Measurements from ENCODE around the gene NDC80.

The NDC80 gene

DNA sequence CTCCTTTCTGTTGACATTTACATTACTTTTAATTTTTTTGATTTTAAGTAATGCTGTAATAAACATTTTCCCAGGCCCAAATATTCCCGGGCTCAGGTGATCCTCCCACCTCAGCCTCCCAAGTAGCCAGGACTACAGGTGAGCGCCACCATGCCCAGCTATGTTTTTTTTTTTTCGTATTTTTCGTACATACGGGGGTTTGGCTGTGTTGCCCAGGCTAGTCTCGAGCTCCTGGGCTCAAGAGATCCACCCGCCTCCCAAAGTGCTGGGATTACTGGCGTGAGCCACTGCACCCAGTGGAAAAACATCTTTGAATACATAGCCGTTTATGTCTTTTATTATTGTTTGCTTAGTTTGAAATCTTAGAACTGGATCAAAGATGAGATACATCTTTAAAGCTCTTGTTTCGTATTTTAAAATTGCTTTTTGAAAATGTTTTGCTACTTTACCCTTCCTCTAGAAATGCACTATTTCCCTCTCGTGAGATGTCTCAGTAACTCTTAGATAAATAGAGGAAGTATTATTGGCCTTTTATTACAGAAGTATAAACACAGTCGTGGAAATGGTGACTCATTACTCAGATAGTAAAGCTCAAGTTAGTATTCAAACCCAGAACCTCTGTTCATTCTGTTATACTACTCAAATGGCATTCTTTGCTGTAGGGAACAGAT is 86.6 kb downstream of the NDC80 start (continued):
- TF ChIP-seq, protein P1, sequence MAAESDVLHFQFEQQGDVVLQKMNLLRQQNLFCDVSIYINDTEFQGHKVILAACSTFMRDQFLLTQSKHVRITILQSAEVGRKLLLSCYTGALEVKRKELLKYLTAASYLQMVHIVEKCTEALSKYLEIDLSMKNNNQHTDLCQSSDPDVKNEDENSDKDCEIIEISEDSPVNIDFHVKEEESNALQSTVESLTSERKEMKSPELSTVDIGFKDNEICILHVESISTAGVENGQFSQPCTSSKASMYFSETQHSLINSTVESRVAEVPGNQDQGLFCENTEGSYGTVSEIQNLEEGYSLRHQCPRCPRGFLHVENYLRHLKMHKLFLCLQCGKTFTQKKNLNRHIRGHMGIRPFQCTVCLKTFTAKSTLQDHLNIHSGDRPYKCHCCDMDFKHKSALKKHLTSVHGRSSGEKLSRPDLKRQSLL (tag by site-specific recombination; IDR thresholded peaks at IDR 0.05), result no peak; the same call in 1 of the 2 replicates
- TF ChIP-seq ZBTB26 (tag by site-specific recombination; optimal IDR thresholded peaks at IDR 0.05) (no peak), ZBTB17 (tag by site-specific recombination; IDR thresholded peaks at IDR 0.05) (peak; percentile 48), ZNF174 (tag by site-specific recombination; IDR thresholded peaks at IDR 0.05) (no peak), BCL11B (tag by site-specific recombination; IDR thresholded peaks at IDR 0.05; ENCODE audit: low read depth) (no peak), ZNF776 (tag by site-specific recombination; IDR thresholded peaks at IDR 0.05; ENCODE audit: borderline replicate concordance) (no peak), ZNF24 (tag by site-specific recombination; IDR thresholded peaks at IDR 0.05) (peak; percentile 11; the same call in 1 of the 2 replicates), ZNF501 (tag by site-specific recombination; IDR thresholded peaks at IDR 0.05) (no peak), GLIS2 (tag by site-specific recombination; IDR thresholded peaks at IDR 0.05) (no peak), ZNF600 (tag by site-specific recombination; IDR thresholded peaks at IDR 0.05) (no peak), ZNF704 (tag by site-specific recombination; IDR thresholded peaks at IDR 0.05) (no peak), SCRT1 (tag by site-specific recombination; IDR thresholded peaks at IDR 0.05; ENCODE audit: borderline replicate concordance) (no peak), ZNF548 (tag by site-specific recombination; IDR thresholded peaks at IDR 0.05) (no peak), ZNF558 (tag by site-specific recombination; IDR thresholded peaks at IDR 0.05) (0 out of 2 replicates have a peak, but pooled peaks have one; percentile 43), ZNF391 (tag by site-specific recombination; IDR thresholded peaks at IDR 0.05; ENCODE audit: borderline replicate concordance, low read depth) (no peak), OVOL3 (tag by site-specific recombination; IDR thresholded peaks at IDR 0.05) (peak; percentile 72; the same call in 1 of the 2 replicates), ZNF23 (tag by site-specific recombination; IDR thresholded peaks at IDR 0.05; ENCODE audit: borderline replicate concordance) (no peak), ZNF18 (tag by site-specific recombination; IDR thresholded peaks at IDR 0.05) (no peak), ZNF777 (tag by site-specific recombination; IDR thresholded peaks at IDR 0.05; ENCODE audit: borderline replicate concordance) (no peak), ZNF658 (tag by site-specific recombination; IDR thresholded peaks at IDR 0.05) (no peak), ZNF341 (tag by site-specific recombination; IDR thresholded peaks at IDR 0.05; ENCODE audit: low read depth) (no peak), ZNF621 (tag by site-specific recombination; IDR thresholded peaks at IDR 0.05) (no peak), ZNF157 (tag by site-specific recombination; IDR thresholded peaks at IDR 0.05) (no peak), ZNF510 (tag by site-specific recombination; IDR thresholded peaks at IDR 0.05; ENCODE audit: insufficient replicate concordance) (no peak), ZNF10 (tag by site-specific recombination; IDR thresholded peaks at IDR 0.05) (no peak)
- TF ChIP-seq, protein P2, sequence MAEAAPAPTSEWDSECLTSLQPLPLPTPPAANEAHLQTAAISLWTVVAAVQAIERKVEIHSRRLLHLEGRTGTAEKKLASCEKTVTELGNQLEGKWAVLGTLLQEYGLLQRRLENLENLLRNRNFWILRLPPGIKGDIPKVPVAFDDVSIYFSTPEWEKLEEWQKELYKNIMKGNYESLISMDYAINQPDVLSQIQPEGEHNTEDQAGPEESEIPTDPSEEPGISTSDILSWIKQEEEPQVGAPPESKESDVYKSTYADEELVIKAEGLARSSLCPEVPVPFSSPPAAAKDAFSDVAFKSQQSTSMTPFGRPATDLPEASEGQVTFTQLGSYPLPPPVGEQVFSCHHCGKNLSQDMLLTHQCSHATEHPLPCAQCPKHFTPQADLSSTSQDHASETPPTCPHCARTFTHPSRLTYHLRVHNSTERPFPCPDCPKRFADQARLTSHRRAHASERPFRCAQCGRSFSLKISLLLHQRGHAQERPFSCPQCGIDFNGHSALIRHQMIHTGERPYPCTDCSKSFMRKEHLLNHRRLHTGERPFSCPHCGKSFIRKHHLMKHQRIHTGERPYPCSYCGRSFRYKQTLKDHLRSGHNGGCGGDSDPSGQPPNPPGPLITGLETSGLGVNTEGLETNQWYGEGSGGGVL (tag by site-specific recombination; IDR thresholded peaks at IDR 0.05), result no peak
- TF ChIP-seq, protein P3, sequence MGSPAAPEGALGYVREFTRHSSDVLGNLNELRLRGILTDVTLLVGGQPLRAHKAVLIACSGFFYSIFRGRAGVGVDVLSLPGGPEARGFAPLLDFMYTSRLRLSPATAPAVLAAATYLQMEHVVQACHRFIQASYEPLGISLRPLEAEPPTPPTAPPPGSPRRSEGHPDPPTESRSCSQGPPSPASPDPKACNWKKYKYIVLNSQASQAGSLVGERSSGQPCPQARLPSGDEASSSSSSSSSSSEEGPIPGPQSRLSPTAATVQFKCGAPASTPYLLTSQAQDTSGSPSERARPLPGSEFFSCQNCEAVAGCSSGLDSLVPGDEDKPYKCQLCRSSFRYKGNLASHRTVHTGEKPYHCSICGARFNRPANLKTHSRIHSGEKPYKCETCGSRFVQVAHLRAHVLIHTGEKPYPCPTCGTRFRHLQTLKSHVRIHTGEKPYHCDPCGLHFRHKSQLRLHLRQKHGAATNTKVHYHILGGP (tag by site-specific recombination; IDR thresholded peaks at IDR 0.05), result peak; percentile 28; the same call in 1 of the 2 replicates
- TF ChIP-seq, protein P4, sequence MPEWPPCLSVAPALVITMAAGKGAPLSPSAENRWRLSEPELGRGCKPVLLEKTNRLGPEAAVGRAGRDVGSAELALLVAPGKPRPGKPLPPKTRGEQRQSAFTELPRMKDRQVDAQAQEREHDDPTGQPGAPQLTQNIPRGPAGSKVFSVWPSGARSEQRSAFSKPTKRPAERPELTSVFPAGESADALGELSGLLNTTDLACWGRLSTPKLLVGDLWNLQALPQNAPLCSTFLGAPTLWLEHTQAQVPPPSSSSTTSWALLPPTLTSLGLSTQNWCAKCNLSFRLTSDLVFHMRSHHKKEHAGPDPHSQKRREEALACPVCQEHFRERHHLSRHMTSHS (tag by site-specific recombination; IDR thresholded peaks at IDR 0.05), result no peak
- TF ChIP-seq, protein P5, sequence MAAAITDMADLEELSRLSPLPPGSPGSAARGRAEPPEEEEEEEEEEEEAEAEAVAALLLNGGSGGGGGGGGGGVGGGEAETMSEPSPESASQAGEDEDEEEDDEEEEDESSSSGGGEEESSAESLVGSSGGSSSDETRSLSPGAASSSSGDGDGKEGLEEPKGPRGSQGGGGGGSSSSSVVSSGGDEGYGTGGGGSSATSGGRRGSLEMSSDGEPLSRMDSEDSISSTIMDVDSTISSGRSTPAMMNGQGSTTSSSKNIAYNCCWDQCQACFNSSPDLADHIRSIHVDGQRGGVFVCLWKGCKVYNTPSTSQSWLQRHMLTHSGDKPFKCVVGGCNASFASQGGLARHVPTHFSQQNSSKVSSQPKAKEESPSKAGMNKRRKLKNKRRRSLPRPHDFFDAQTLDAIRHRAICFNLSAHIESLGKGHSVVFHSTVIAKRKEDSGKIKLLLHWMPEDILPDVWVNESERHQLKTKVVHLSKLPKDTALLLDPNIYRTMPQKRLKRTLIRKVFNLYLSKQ (tag by site-specific recombination; IDR thresholded peaks at IDR 0.05; ENCODE audit: borderline replicate concordance), result no peak
